ENCODE data around the gene VMP1. TPM values are rescaled to one million over a fixed set of nuclear protein-coding genes. Genes with fewer than 3 reads are reported as not detected.
A peak's percentile ranks its signal among the peaks of the same experiment; 100 is the strongest.

Gene VMP1
- total RNA-seq, 1 experiment from 2014 or later = 277 TPM

DNA sequence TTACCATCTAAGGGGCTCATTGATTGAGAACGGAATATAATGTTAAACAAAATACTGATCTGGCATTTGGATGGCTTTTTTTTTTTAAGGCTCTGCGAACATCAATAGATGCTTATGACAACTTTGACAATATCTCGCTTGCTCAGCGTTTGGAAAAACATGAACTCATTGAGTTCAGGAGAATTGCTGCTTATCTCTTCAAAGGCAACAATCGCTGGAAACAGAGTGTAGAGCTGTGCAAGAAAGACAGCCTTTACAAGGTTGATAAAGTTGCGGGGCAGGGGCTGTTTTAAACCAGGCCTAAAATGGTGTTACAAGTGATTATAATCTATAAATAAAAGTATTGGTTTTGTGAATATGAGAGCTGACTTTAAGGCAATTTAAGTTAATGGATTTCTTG, 22.5 kb upstream of the VMP1 start:
- peaks cover 100% of the 10 kb centered on the region for H3K36me3 Mint-ChIP-seq (ENCODE audit: insufficient read depth, unreplicated experiment)

GRCh38 chr17:59688008-59688407, 19.4 kb upstream of the VMP1 start:
- POLR2A ChIA-PET = no interaction called here
- intact Hi-C loops (cut with micrococcal nuclease; ENCODE audit: unreplicated experiment) = no loop called here

More for the DNA sequence above, 22.5 kb upstream of the VMP1 start:
- intact Hi-C loops (cut with micrococcal nuclease; ENCODE audit: unreplicated experiment) = no loop called here
- DNase-seq = no peak
- no peak overlapping the region for H3K4me3 Mint-ChIP-seq (ENCODE audit: unreplicated experiment)
- no TSS peak for BruUV-seq (replicated peaks)
- POLR2A ChIA-PET = no interaction called here
- CTCF ChIA-PET = no interaction called here
- H3K4me1 ChIP-seq = no peaks in the 10 kb centered on the region
- no peaks in the 10 kb centered on the region for H3K9me3 ChIP-seq
- H3K4me1 Mint-ChIP-seq (ENCODE audit: low read depth, unreplicated experiment) = no peaks in the 10 kb centered on the region
- no peak overlapping the region for H3K27ac Mint-ChIP-seq (ENCODE audit: unreplicated experiment)
- no peaks in the 10 kb centered on the region for H3K27me3 Mint-ChIP-seq (ENCODE audit: insufficient read depth, unreplicated experiment)
- H3K36me3 ChIP-seq (ENCODE audit: control insufficient read depth, insufficient read depth, low read length) = peaks cover 2% of the 10 kb centered on the region; the same call in 1 of the 2 replicates
- H3K9me3 Mint-ChIP-seq (ENCODE audit: unreplicated experiment) = no peaks in the 10 kb centered on the region
- H3K27me3 ChIP-seq (replicated peaks; ENCODE audit: control insufficient read depth, insufficient read depth, low read length) = no peaks in the 10 kb centered on the region
- no peak for TF ChIP-seq CTCF (IDR thresholded peaks at IDR 0.05; ENCODE audit: insufficient read depth in 1 of 2, low read depth in 1 of 2, low read length in 1 of 2, severe bottlenecking in 1 of 2, unreplicated experiment in 1 of 2)
- H3K4me3 ChIP-seq (ENCODE audit: low read depth, low read length) = no peak overlapping the region

GRCh38 chr17:59688496-59688895, 19.0 kb upstream of the VMP1 start:
- Histone ChIP-seq H3K27me3 (replicated peaks; ENCODE audit: control insufficient read depth, insufficient read depth, low read length) (no peaks in the 10 kb centered on the region), H3K4me1 (no peaks in the 10 kb centered on the region), H3K4me3 (ENCODE audit: low read depth, low read length) (no peak overlapping the region), H3K36me3 (ENCODE audit: control insufficient read depth, insufficient read depth, low read length) (peaks cover 3% of the 10 kb centered on the region; the same call in 1 of the 2 replicates), H3K9me3 (no peaks in the 10 kb centered on the region)
- no peaks in the 10 kb centered on the region for H3K27me3 Mint-ChIP-seq (ENCODE audit: insufficient read depth, unreplicated experiment)
- DNase-seq = no peak
- CTCF ChIA-PET = no interaction called here
- peaks cover 100% of the 10 kb centered on the region for H3K36me3 Mint-ChIP-seq (ENCODE audit: insufficient read depth, unreplicated experiment)
- POLR2A ChIA-PET = no interaction called here
- no TSS peak for BruUV-seq (replicated peaks)
- no peak for TF ChIP-seq CTCF (IDR thresholded peaks at IDR 0.05; ENCODE audit: insufficient read depth in 1 of 2, low read depth in 1 of 2, low read length in 1 of 2, severe bottlenecking in 1 of 2, unreplicated experiment in 1 of 2)
- H3K4me1 Mint-ChIP-seq (ENCODE audit: low read depth, unreplicated experiment) = no peaks in the 10 kb centered on the region
- no peaks in the 10 kb centered on the region for H3K9me3 Mint-ChIP-seq (ENCODE audit: unreplicated experiment)
- no peak overlapping the region for H3K4me3 Mint-ChIP-seq (ENCODE audit: unreplicated experiment)
- no peak overlapping the region for H3K27ac Mint-ChIP-seq (ENCODE audit: unreplicated experiment)
- intact Hi-C loops (cut with micrococcal nuclease; ENCODE audit: unreplicated experiment) = no loop called here

More at GRCh38 chr17:59688008-59688407, 19.4 kb upstream of the VMP1 start:
- Mint-ChIP-seq H3K4me1 (ENCODE audit: low read depth, unreplicated experiment) (no peaks in the 10 kb centered on the region), H3K27ac (ENCODE audit: unreplicated experiment) (peak overlapping the region; percentile 22), H3K9me3 (ENCODE audit: unreplicated experiment) (no peaks in the 10 kb centered on the region), H3K27me3 (ENCODE audit: insufficient read depth, unreplicated experiment) (no peaks in the 10 kb centered on the region), H3K4me3 (ENCODE audit: unreplicated experiment) (no peak overlapping the region), H3K36me3 (ENCODE audit: insufficient read depth, unreplicated experiment) (peaks cover 100% of the 10 kb centered on the region)
- TF ChIP-seq CTCF (IDR thresholded peaks at IDR 0.05; ENCODE audit: insufficient read depth in 1 of 2, low read depth in 1 of 2, low read length in 1 of 2, severe bottlenecking in 1 of 2, unreplicated experiment in 1 of 2) = no peak
- H3K4me1 ChIP-seq = no peaks in the 10 kb centered on the region
- H3K9me3 ChIP-seq = no peaks in the 10 kb centered on the region
- no peak overlapping the region for H3K4me3 ChIP-seq (ENCODE audit: low read depth, low read length)
- CTCF ChIA-PET = no interaction called here
- no peak for DNase-seq
- H3K36me3 ChIP-seq (ENCODE audit: control insufficient read depth, insufficient read depth, low read length) = peaks cover 3% of the 10 kb centered on the region; the same call in 1 of the 2 replicates
- no TSS peak for BruUV-seq (replicated peaks)
- H3K27me3 ChIP-seq (replicated peaks; ENCODE audit: control insufficient read depth, insufficient read depth, low read length) = no peaks in the 10 kb centered on the region
